ENCODE data around the gene YTHDF2. TPM values are rescaled to one million over a fixed set of nuclear protein-coding genes. Genes with fewer than 3 reads are reported as not detected.

The YTHDF2 gene
- total and polyA plus RNA-seq, 8 donors, result 9.9 to 50.5 (median 28.0) TPM

- DNase-seq, result peak; percentile 79 to 93
- H3K4me3 ChIP-seq, result peak overlapping the region; percentile 41 to 56 (median 49)
- H3K36me3 ChIP-seq, result peaks cover 0 to 29% (median 26%) of the 10 kb centered on the region in 4 donors
- H3K9me3 ChIP-seq, result no peaks in the 10 kb centered on the region
- H3K27me3 ChIP-seq, result no peaks in the 10 kb centered on the region
- WGBS, 5 donors, result 7 to 14% (median 8%) methylated on average over 33 to 39 of the region's 39 CpGs
- intact Hi-C loops (cut with DNase I; ENCODE audit: low total_unique reads), result no loop called here
- TF ChIP-seq EP300 (IDR thresholded peaks at IDR 0.05) (no peak), CTCF (IDR thresholded peaks at IDR 0.05) (peak in 1 of 7 experiments; percentile 5), POLR2A (IDR thresholded peaks at IDR 0.05) (no peak), POLR2AphosphoS5 (IDR thresholded peaks at IDR 0.05) (peak in 1 of 3 donors; percentile 45)
- peaks cover 9 to 25% (median 13%) of the 10 kb centered on the region in 4 donors for H3K4me1 ChIP-seq
- H3K27ac ChIP-seq, result peak overlapping the region; percentile 72 to 86 (median 81)
Observed at GRCh38 chr1:28775121-28775942, 38.6 kb downstream of the YTHDF2 start.

- Histone ChIP-seq H3K9me3 (no peaks in the 10 kb centered on the region), H3K4me3 (no peak overlapping the region), H3K36me3 (peaks cover 0 to 19% (median 16%) of the 10 kb centered on the region in 4 donors), H3K4me1 (peaks cover 9 to 25% (median 13%) of the 10 kb centered on the region in 4 donors), H3K27ac (no peak overlapping the region), H3K27me3 (no peaks in the 10 kb centered on the region)
- 96 to 99% (median 97%) methylated on average over 17 of the region's 17 CpGs for WGBS, 5 donors
- intact Hi-C loops (cut with DNase I; ENCODE audit: low total_unique reads), result no loop called here
- DNase-seq, result no peak
- TF ChIP-seq POLR2AphosphoS5 (IDR thresholded peaks at IDR 0.05) (no peak), POLR2A (IDR thresholded peaks at IDR 0.05) (no peak)
Observed at GRCh38 chr1:28776341-28776740, 39.6 kb downstream of the YTHDF2 start.

- no peak overlapping the region for H3K4me3 ChIP-seq
- 84 to 94% (median 90%) methylated on average over 2 of the region's 2 CpGs for WGBS, 5 donors
- H3K36me3 ChIP-seq, result peaks cover 0 to 4% (median 3%) of the 10 kb centered on the region in 4 donors
- H3K4me1 ChIP-seq, result peaks cover 9 to 25% (median 13%) of the 10 kb centered on the region in 4 donors
- H3K27ac ChIP-seq, result no peak overlapping the region
- intact Hi-C loops (cut with DNase I; ENCODE audit: low total_unique reads), result no loop called here
- TF ChIP-seq POLR2AphosphoS5 (IDR thresholded peaks at IDR 0.05) (no peak), POLR2A (IDR thresholded peaks at IDR 0.05) (no peak), EP300 (IDR thresholded peaks at IDR 0.05) (no peak), CTCF (IDR thresholded peaks at IDR 0.05) (no peak)
- no peaks in the 10 kb centered on the region for H3K27me3 ChIP-seq
- H3K9me3 ChIP-seq, result no peaks in the 10 kb centered on the region
- no peak for DNase-seq
Observed at GRCh38 chr1:28778021-28778420, 41.3 kb downstream of the YTHDF2 start.

GRCh38 chr1:28779751-28780408 is 43.1 kb downstream of the YTHDF2 start:
- Histone ChIP-seq H3K9me3 (no peaks in the 10 kb centered on the region), H3K27ac (no peak overlapping the region), H3K4me3 (no peak overlapping the region), H3K36me3 (no peaks in the 10 kb centered on the region), H3K4me1 (peaks cover 2 to 18% (median 9%) of the 10 kb centered on the region in 4 donors), H3K27me3 (no peaks in the 10 kb centered on the region)
- no peak for DNase-seq
- intact Hi-C loops (cut with DNase I; ENCODE audit: low total_unique reads), result loop anchor here (5.0 kb wide), 1 partner anchor 97 kb away; no protein-coding TSS in a partner anchor
- TF ChIP-seq EP300 (IDR thresholded peaks at IDR 0.05), result no peak
- TF ChIP-seq CTCF (IDR thresholded peaks at IDR 0.05), result no peak
- TF ChIP-seq POLR2AphosphoS5 (IDR thresholded peaks at IDR 0.05), result no peak
- TF ChIP-seq POLR2A (IDR thresholded peaks at IDR 0.05), result no peak
- 85 to 92% (median 87%) methylated on average over 6 of the region's 6 CpGs for WGBS, 5 donors
